Activated CD8-positive, alpha-beta memory T cell treated with anti-CD3 and anti-CD28 coated beads, Interleukin-2, amount 50 U/mL, for 48 hours (primary cell): ENCODE results near the gene MMP17.

ENCODE experiments used
- DNase-seq: peaks from one replicate; pipeline ENCODE4 v3.0.0-alpha.2; 2020

MMP17 gene

GRCh38 chr12:131830914-131831571 is 2.9 kb downstream of the MMP17 start:
- DNase-seq = no peak

GRCh38 chr12:131831635-131832041 is 3.4 kb downstream of the MMP17 start:
- no peak for DNase-seq

- no peak for DNase-seq
Observed at GRCh38 chr12:131832321-131833231, 4.4 kb downstream of the MMP17 start.

- no peak for DNase-seq
Observed at GRCh38 chr12:131833288-131833895, 5.2 kb downstream of the MMP17 start.

- no peak for DNase-seq
Observed at GRCh38 chr12:131833896-131834641, 5.9 kb downstream of the MMP17 start.

- no peak for DNase-seq
Observed at GRCh38 chr12:131834798-131835615, 6.8 kb downstream of the MMP17 start.

GRCh38 chr12:131835616-131836171 is 7.5 kb downstream of the MMP17 start:
- DNase-seq = no peak

GRCh38 chr12:131836193-131836592 is 8.0 kb downstream of the MMP17 start:
- DNase-seq = no peak

- DNase-seq = no peak
Observed at GRCh38 chr12:131836714-131837397, 8.7 kb downstream of the MMP17 start.

GRCh38 chr12:131840643-131841416 is 12.6 kb downstream of the MMP17 start:
- DNase-seq = no peak

GRCh38 chr12:131841547-131841946 is 13.4 kb downstream of the MMP17 start:
- no peak for DNase-seq

GRCh38 chr12:131842169-131842568 is 14.0 kb downstream of the MMP17 start:
- no peak for DNase-seq

GRCh38 chr12:131843527-131843926 is 15.3 kb downstream of the MMP17 start:
- no peak for DNase-seq

- DNase-seq = no peak
Observed at GRCh38 chr12:131844140-131844539, 15.9 kb downstream of the MMP17 start.

GRCh38 chr12:131844656-131845055 is 16.5 kb downstream of the MMP17 start:
- no peak for DNase-seq

GRCh38 chr12:131845121-131845520 is 16.9 kb downstream of the MMP17 start:
- no peak for DNase-seq

GRCh38 chr12:131847456-131847855 is 19.3 kb downstream of the MMP17 start:
- DNase-seq = no peak

- no peak for DNase-seq
Observed at GRCh38 chr12:131848753-131849152, 20.6 kb downstream of the MMP17 start.

GRCh38 chr12:131849700-131850553 is 21.7 kb downstream of the MMP17 start:
- DNase-seq = no peak
